Testis (tissue), 3 donors: ENCODE data around the gene KIF1B. TPM values are rescaled to one million over a fixed set of nuclear protein-coding genes. Genes with fewer than 3 reads are reported as not detected.
"Not testable (repeated sequence)": the region's sequence is repeated elsewhere in the genome, so short reads cannot be mapped to it uniquely, and the experiment has no call there.

ENCODE experiments used
- DNase-seq: peaks from one replicate; pipeline ENCODE4 v3.0.0-alpha.2; 2019
- H3K27ac ChIP-seq, 2 donors: fragments of 200-600 bp; sonication (generic); one replicate each; pipeline ENCODE4 v1.5.1; 2019
- H3K27me3 ChIP-seq: fragments of 200-600 bp; sonication (generic); one replicate; pipeline ENCODE4 v1.5.1; 2019
- H3K36me3 ChIP-seq: fragments of 200-600 bp; sonication (generic); one replicate; pipeline ENCODE4 v1.5.1; 2017; ENCODE audit warnings: low read depth; ENCODE audit errors: missing control alignments
- H3K4me1 ChIP-seq: fragments of 200-600 bp; sonication (generic); one replicate; pipeline ENCODE4 v1.5.1; 2019
- H3K4me3 ChIP-seq, 2 donors: fragments of 200-600 bp; sonication (generic); one replicate each; pipeline ENCODE4 v1.5.1; 2017 to 2019
- H3K9me3 ChIP-seq: fragments of 200-600 bp; sonication (generic); one replicate; pipeline ENCODE4 v1.5.1; 2017
- CTCF ChIP-seq, 3 experiments: fragments of 450-650 bp in 2 of 3; fragments of 200-600 bp in 1 of 3; sonication (generic) in 1 of 3; IDR thresholded peaks; one replicate each; pipeline ENCODE4 v1.5.1; 2016 to 2019; ENCODE audit warnings: antibody characterized with exemption in 3 of 3, mild to moderate bottlenecking in 2 of 3, moderate library complexity in 1 of 3
- POLR2A ChIP-seq: fragments of 450-650 bp; IDR thresholded peaks from one replicate; pipeline ENCODE4 v1.6.1; 2017; ENCODE audit warnings: antibody characterized with exemption, mild to moderate bottlenecking, moderate library complexity
- WGBS, 2 donors: methylation state at CpG; one replicate each; pipeline ENCODE4 v1.1.5; 2018; 5-methylcytosine and 5-hydroxymethylcytosine counted together
- intact Hi-C: fragments of 100-400 bp; cut with DNase I; formaldehyde crosslinking; loops from one replicate; pipeline ENCODE4 v1.15.1; 2023; ENCODE audit warnings: low total_unique reads
- polyA plus RNA-seq: library from polyadenylated mRNA; stranded (reverse); fragments of 350-450 nt; fragmentation: Illumina TruSeq; extraction: RNeasy Lipid Tissue Mini Kit (QIAGEN cat#74804); gene quantifications from one replicate; pipeline ENCODE4 v1.2.3, GENCODE V29; 2014; ENCODE audit warnings: low read depth, low replicate concordance; ENCODE audit not compliant: insufficient read depth
- total RNA-seq, 2 donors: library from RNA; depleted of rRNA; stranded (reverse); fragments of >200 nt; gene quantifications; one replicate each; pipeline ENCODE4 v1.2.3, GENCODE V29; 2016

The KIF1B gene
- total and polyA plus RNA-seq, 3 donors from 2014 or later = 64.5 to 119 (median 71.2) TPM

- H3K4me3 ChIP-seq = no peak overlapping the region
- peaks cover 30% of the 10 kb centered on the region for H3K4me1 ChIP-seq
- H3K9me3 ChIP-seq = no peaks in the 10 kb centered on the region
- intact Hi-C loops = no loop called here
- DNase-seq = no peak
- H3K36me3 ChIP-seq = no peaks in the 10 kb centered on the region
- H3K27me3 ChIP-seq = no peaks in the 10 kb centered on the region
- WGBS, 2 donors = 71 to 76% methylated on average over 8 of the region's 8 CpGs
- TF ChIP-seq POLR2A = no peak
- TF ChIP-seq CTCF (IDR thresholded peaks at IDR 0.05) = no peak
- H3K27ac ChIP-seq = peak overlapping the region in 1 of 2 donors; percentile 39
Observed at GRCh38 chr1:10374442-10374860, 164.1 kb downstream of the KIF1B start.

- intact Hi-C loops = loop anchor here (5.0 kb wide), 1 partner anchor 50 kb away; no protein-coding TSS in a partner anchor
- peaks cover 41% of the 10 kb centered on the region for H3K4me1 ChIP-seq
- not testable (repeated sequence) for H3K36me3 ChIP-seq, H3K27me3 ChIP-seq, H3K4me3 ChIP-seq, H3K9me3 ChIP-seq
- peak overlapping the region; percentile 70 to 72 for H3K27ac ChIP-seq
- peak; percentile 87 for DNase-seq
- WGBS, 2 donors = 25 to 27% methylated on average over 14 of the region's 14 CpGs
- TF ChIP-seq CTCF (IDR thresholded peaks at IDR 0.05) = peak; percentile 76 to 91 (median 89)
Observed at GRCh38 chr1:10377365-10378029, 167.1 kb downstream of the KIF1B start.

GRCh38 chr1:10378081-10378841 lies 167.9 kb downstream of the KIF1B start:
- H3K27me3 ChIP-seq = no peaks in the 10 kb centered on the region
- peaks cover 41% of the 10 kb centered on the region for H3K4me1 ChIP-seq
- H3K9me3 ChIP-seq = no peaks in the 10 kb centered on the region
- H3K4me3 ChIP-seq = no peak overlapping the region
- intact Hi-C loops = loop anchor here (5.0 kb wide), 1 partner anchor 49 kb away; no protein-coding TSS in a partner anchor
- no peaks in the 10 kb centered on the region for H3K36me3 ChIP-seq
- 34 to 51% methylated on average over 15 of the region's 15 CpGs for whole genome bisulfite sequencing, 2 donors
- TF ChIP-seq POLR2A (no peak), CTCF (IDR thresholded peaks at IDR 0.05) (no peak)
- peak; percentile 94 for DNase-seq
- peak overlapping the region; percentile 70 to 72 for H3K27ac ChIP-seq

GRCh38 chr1:10379101-10379620 lies 168.8 kb downstream of the KIF1B start:
- no peaks in the 10 kb centered on the region for H3K36me3 ChIP-seq
- DNase-seq = no peak
- no peaks in the 10 kb centered on the region for H3K27me3 ChIP-seq
- peaks cover 38% of the 10 kb centered on the region for H3K4me1 ChIP-seq
- peak overlapping the region; percentile 14 to 72 for H3K27ac ChIP-seq
- intact Hi-C loops = loop anchor here (5.0 kb wide), 1 partner anchor 48 kb away; no protein-coding TSS in a partner anchor
- H3K4me3 ChIP-seq = no peak overlapping the region
- TF ChIP-seq CTCF (IDR thresholded peaks at IDR 0.05) = no peak
- TF ChIP-seq POLR2A = no peak
- no peaks in the 10 kb centered on the region for H3K9me3 ChIP-seq
- WGBS, 2 donors = 56 to 63% methylated on average over 10 of the region's 10 CpGs
